Progenitor cell of endocrine pancreas (in vitro differentiated cells): ENCODE measurements around the gene GLRB. TPM values are rescaled to one million over a fixed set of nuclear protein-coding genes. Genes with fewer than 3 reads are reported as not detected.

Source experiments
- DNase-seq: peaks from one replicate; pipeline ENCODE4 v3.0.0; 2021; ENCODE audit warnings: low spot score; ENCODE audit not compliant: unreplicated experiment
- H3K27ac Mint-ChIP-seq: 2 replicates; pipeline ENCODE4 v1.8.0; 2021; ENCODE audit warnings: mild to moderate bottlenecking, moderate library complexity, mixed read lengths
- H3K27me3 Mint-ChIP-seq: 2 replicates; pipeline ENCODE4 v1.8.0; 2021; ENCODE audit warnings: mixed read lengths
- H3K36me3 Mint-ChIP-seq: 2 replicates; pipeline ENCODE4 v1.8.0; 2022; ENCODE audit warnings: mixed read lengths; ENCODE audit not compliant: insufficient read depth
- H3K4me1 Mint-ChIP-seq: 2 replicates; pipeline ENCODE4 v1.8.0; 2021; ENCODE audit warnings: low read depth, mixed read lengths
- H3K4me3 Mint-ChIP-seq: 2 replicates; pipeline ENCODE4 v1.8.0; 2021; ENCODE audit warnings: low read depth, mild to moderate bottlenecking, moderate library complexity, mixed read lengths
- H3K9me3 Mint-ChIP-seq: 2 replicates; pipeline ENCODE4 v1.8.0; 2021; ENCODE audit warnings: low read depth, mixed read lengths
- CTCF ChIP-seq: fragments of 200-600 bp; sonication (generic); IDR thresholded peaks from one replicate; pipeline ENCODE4 v1.5.0; 2021; ENCODE audit warnings: antibody characterized with exemption, mild to moderate bottlenecking; ENCODE audit not compliant: unreplicated experiment
- total RNA-seq: library from RNA; stranded (reverse); gene quantifications from 2 replicates; pipeline ENCODE4 v1.2.1, GENCODE V29; 2021

GLRB gene
- total RNA-seq, 1 donor from 2014 or later, result 9.3 TPM

- H3K9me3 Mint-ChIP-seq, result no peaks in the 10 kb centered on the region
- peak overlapping the region; percentile 93 for H3K27ac Mint-ChIP-seq
- H3K27me3 Mint-ChIP-seq, result peaks cover 10% of the 10 kb centered on the region
- H3K4me1 Mint-ChIP-seq, result peaks cover 5% of the 10 kb centered on the region
- H3K36me3 Mint-ChIP-seq, result no peaks in the 10 kb centered on the region
- TF ChIP-seq CTCF, result no peak
- H3K4me3 Mint-ChIP-seq, result peak overlapping the region; percentile 82
- no peak for DNase-seq
These were observed 549 bp upstream of the GLRB start for GRCh38 chr4:157075401-157075800.

GRCh38 chr4:157076578-157076947, 613 bp downstream of the GLRB start:
- Mint-ChIP-seq H3K27me3 (peaks cover 10% of the 10 kb centered on the region), H3K9me3 (no peaks in the 10 kb centered on the region), H3K27ac (peak overlapping the region; percentile 93), H3K36me3 (no peaks in the 10 kb centered on the region), H3K4me3 (peak overlapping the region; percentile 90), H3K4me1 (peaks cover 5% of the 10 kb centered on the region)
- no peak for TF ChIP-seq CTCF
- peak; percentile 12 for DNase-seq

GRCh38 chr4:157079441-157079840, 3.5 kb downstream of the GLRB start:
- no peak for TF ChIP-seq CTCF
- peaks cover 1% of the 10 kb centered on the region for H3K27me3 Mint-ChIP-seq
- H3K27ac Mint-ChIP-seq, result no peak overlapping the region
- H3K4me1 Mint-ChIP-seq, result peaks cover 5% of the 10 kb centered on the region
- H3K9me3 Mint-ChIP-seq, result no peaks in the 10 kb centered on the region
- no peaks in the 10 kb centered on the region for H3K36me3 Mint-ChIP-seq
- DNase-seq, result no peak
- no peak overlapping the region for H3K4me3 Mint-ChIP-seq

- Mint-ChIP-seq H3K36me3 (no peaks in the 10 kb centered on the region), H3K9me3 (no peaks in the 10 kb centered on the region), H3K4me3 (no peak overlapping the region), H3K27me3 (no peaks in the 10 kb centered on the region), H3K27ac (no peak overlapping the region), H3K4me1 (peaks cover 3% of the 10 kb centered on the region)
- no peak for TF ChIP-seq CTCF
- no peak for DNase-seq
These were observed 4.7 kb downstream of the GLRB start for GRCh38 chr4:157080605-157081004.

GRCh38 chr4:157095716-157096115, 19.8 kb downstream of the GLRB start:
- Mint-ChIP-seq H3K4me3 (no peak overlapping the region), H3K27ac (no peak overlapping the region), H3K9me3 (no peaks in the 10 kb centered on the region), H3K36me3 (no peaks in the 10 kb centered on the region), H3K4me1 (peaks cover 4% of the 10 kb centered on the region), H3K27me3 (no peaks in the 10 kb centered on the region)
- TF ChIP-seq CTCF, result no peak
- no peak for DNase-seq
